T-cell (primary cell): ENCODE measurements around the gene DEK. TPM values are rescaled to one million over a fixed set of nuclear protein-coding genes. Genes with fewer than 3 reads are reported as not detected.

Source experiments
- ATAC-seq, 4 experiments: fragments of 200-7000 bp in 3 of 4; fragments of 150-1000 bp in 1 of 4; cut with Tn5 transposase; replicated peaks in 1 of 4; 1 replicate in 3 of 4; 2 replicates in 1 of 4; pipeline ENCODE4 v1.10.0; 2021; ENCODE audit warnings: moderate library complexity in 3 of 4, mild to moderate bottlenecking in 2 of 4, moderate number of reproducible peaks in 1 of 4
- CTCF ChIA-PET, 2 donors: fragments of 300-600 bp; sonication (Branson Sonifier 250); formaldehyde crosslinking; loops; one replicate each; lab custom pipeline; 2022; ENCODE audit warnings: antibody characterized with exemption in 2 of 2; lab: Charles Lee
- POLR2A ChIA-PET, 2 donors: fragments of 300-600 bp; sonication (Branson Sonifier 250); formaldehyde crosslinking; loops; one replicate each; lab custom pipeline; 2022; ENCODE audit warnings: antibody characterized with exemption in 2 of 2; lab: Charles Lee
- DNase-seq, 35 experiments: peaks; one replicate each; pipeline versions ENCODE4 v3.0.0 to v3.0.0-alpha.2; 2013 to 2023
- H3K27ac ChIP-seq: one replicate; pipeline ENCODE4 v1.5.1; 2013; ENCODE audit warnings: low read length
- H3K27me3 ChIP-seq, 2 experiments: replicated peaks in 1 of 2; 1 replicate in 1 of 2; 2 replicates in 1 of 2; pipeline versions ENCODE4 v1.6.1 to v1.7.0; 2013; ENCODE audit warnings: low read length in 1 of 2, mixed read lengths in 1 of 2; ENCODE audit not compliant: control insufficient read depth in 2 of 2, insufficient read depth in 2 of 2; ENCODE audit errors: extremely low read depth in 1 of 2
- H3K36me3 ChIP-seq, 2 donors: 1 replicate in 1 of 2; 2 replicates in 1 of 2; pipeline versions ENCODE4 v1.6.1 to v1.7.0; 2013; ENCODE audit warnings: low read length in 1 of 2; ENCODE audit not compliant: control insufficient read depth in 2 of 2, insufficient read depth in 1 of 2; ENCODE audit errors: extremely low read depth in 1 of 2
- H3K4me1 ChIP-seq, 2 experiments: 1 replicate in 1 of 2; 2 replicates in 1 of 2; pipeline versions ENCODE4 v1.6.1 to v1.7.0; 2013; ENCODE audit warnings: low read length in 2 of 2, mixed read lengths in 1 of 2; ENCODE audit not compliant: insufficient read depth in 2 of 2, control insufficient read depth in 1 of 2; ENCODE audit errors: extremely low read depth in 1 of 2
- H3K4me3 ChIP-seq, 2 donors: 1 replicate in 1 of 2; 2 replicates in 1 of 2; pipeline versions ENCODE4 v1.5.1 to v1.7.0; 2013; ENCODE audit warnings: mild to moderate bottlenecking in 2 of 2, low read length in 1 of 2, moderate library complexity in 1 of 2; ENCODE audit not compliant: control insufficient read depth in 1 of 2; ENCODE audit errors: extremely low read depth in 1 of 2
- H3K9me3 ChIP-seq: 2 replicates; pipeline ENCODE4 v1.7.0; 2013
- H3K27ac Mint-ChIP-seq, 2 donors: one replicate each; pipeline ENCODE4 v1.8.0; 2020 to 2021; ENCODE audit warnings: mild to moderate bottlenecking in 2 of 2, mixed read lengths in 2 of 2
- H3K27me3 Mint-ChIP-seq, 2 donors: one replicate each; pipeline ENCODE4 v1.8.0; 2021 to 2022; ENCODE audit warnings: mixed read lengths in 2 of 2
- H3K36me3 Mint-ChIP-seq: one replicate; pipeline ENCODE4 v1.8.0; 2021; ENCODE audit warnings: mixed read lengths
- H3K4me1 Mint-ChIP-seq, 3 donors: one replicate each; pipeline ENCODE4 v1.8.0; 2020 to 2022; ENCODE audit warnings: mixed read lengths in 3 of 3, mild to moderate bottlenecking in 1 of 3
- H3K4me3 Mint-ChIP-seq, 3 donors: one replicate each; pipeline ENCODE4 v1.8.0; 2020 to 2022; ENCODE audit warnings: mild to moderate bottlenecking in 3 of 3, mixed read lengths in 3 of 3, moderate library complexity in 3 of 3
- H3K9me3 Mint-ChIP-seq, 3 donors: one replicate each; pipeline ENCODE4 v1.8.0; 2020 to 2022; ENCODE audit warnings: mixed read lengths in 3 of 3
- WGBS: methylation state at CpG from one replicate; pipeline ENCODE4 v1.1.5; 2013; ENCODE audit warnings: missing lambda C conversion rate; ENCODE audit not compliant: insufficient coverage; 5-methylcytosine and 5-hydroxymethylcytosine counted together
- total RNA-seq, 35 experiments: library from RNA in 6 of 35; stranded (reverse) in 6 of 35; fragments of 120-200 nt in 1 of 35; gene quantifications; one replicate each; pipeline versions ENCODE4 v1.2.1 to v1.2.4 and lab custom pipeline; 2013 to 2026

DEK gene
- total RNA-seq, 5 donors from 2014 or later (not counting 1 experiment from before 2014, with no cell fraction given): 60.7 to 113 (median 103) TPM

- DNase-seq: no peak
- no peak for ATAC-seq
- CTCF ChIA-PET: no interaction called here
- H3K36me3 Mint-ChIP-seq: no peaks in the 10 kb centered on the region
- peaks cover 6% of the 10 kb centered on the region in 2 donors for H3K27me3 Mint-ChIP-seq
- Histone ChIP-seq H3K27me3 (peaks cover 0 to 3% of the 10 kb centered on the region in 2 experiments), H3K4me3 (no peak overlapping the region), H3K27ac (no peak overlapping the region), H3K36me3 (no peaks in the 10 kb centered on the region), H3K9me3 (no peaks in the 10 kb centered on the region), H3K4me1 (no peaks in the 10 kb centered on the region)
- no peak overlapping the region for H3K27ac Mint-ChIP-seq
- POLR2A ChIA-PET: interaction anchor here in 1 of 2 donors (0.6 kb wide), 1 partner anchor 195 kb away, joined by 3 read pairs; no protein-coding TSS in a partner anchor
- H3K4me1 Mint-ChIP-seq: no peaks in the 10 kb centered on the region
- peaks cover 0 to 4% (median 0%) of the 10 kb centered on the region in 3 donors for H3K9me3 Mint-ChIP-seq
- 90% methylated on average over 2 of the region's 2 CpGs for WGBS
- H3K4me3 Mint-ChIP-seq: no peak overlapping the region
These were observed 42.6 kb upstream of the DEK start for GRCh38 chr6:18306977-18307376.

GRCh38 chr6:18302561-18303439 lies 38.5 kb upstream of the DEK start:
- ChIA-PET CTCF (interaction anchor here (0.6 kb wide), 2 partner anchors 290 to 1754 kb away, joined by 3 to 4 read pairs; no protein-coding TSS in a partner anchor), POLR2A (no interaction called here)
- no peaks in the 10 kb centered on the region for H3K4me1 Mint-ChIP-seq
- Histone ChIP-seq H3K27ac (no peak overlapping the region), H3K4me1 (no peaks in the 10 kb centered on the region), H3K9me3 (no peaks in the 10 kb centered on the region), H3K36me3 (no peaks in the 10 kb centered on the region), H3K27me3 (no peaks in the 10 kb centered on the region), H3K4me3 (no peak overlapping the region)
- H3K27me3 Mint-ChIP-seq: no peaks in the 10 kb centered on the region
- no peak overlapping the region for H3K27ac Mint-ChIP-seq
- DNase-seq (peak in 1 of 35 experiments; percentile 6), ATAC-seq (no peak)
- WGBS: 91% methylated on average over 4 of the region's 8 CpGs
- H3K4me3 Mint-ChIP-seq: no peak overlapping the region
- H3K9me3 Mint-ChIP-seq: no peaks in the 10 kb centered on the region
- no peaks in the 10 kb centered on the region for H3K36me3 Mint-ChIP-seq

GRCh38 chr6:18293076-18293904 lies 29.0 kb upstream of the DEK start:
- no peak for ATAC-seq
- H3K27me3 ChIP-seq: peaks cover 0 to 7% of the 10 kb centered on the region in 2 experiments
- Mint-ChIP-seq H3K36me3 (no peaks in the 10 kb centered on the region), H3K27me3 (peaks cover 8 to 12% of the 10 kb centered on the region in 2 donors), H3K4me3 (no peak overlapping the region), H3K4me1 (no peaks in the 10 kb centered on the region), H3K27ac (no peak overlapping the region), H3K9me3 (no peaks in the 10 kb centered on the region)
- ChIA-PET CTCF (no interaction called here), POLR2A (no interaction called here)
- H3K36me3 ChIP-seq: no peaks in the 10 kb centered on the region
- no peaks in the 10 kb centered on the region for H3K9me3 ChIP-seq
- no peaks in the 10 kb centered on the region for H3K4me1 ChIP-seq
- no peak overlapping the region for H3K27ac ChIP-seq
- DNase-seq: no peak
- WGBS: 62% methylated on average over 4 of the region's 6 CpGs
- H3K4me3 ChIP-seq: no peak overlapping the region

- peaks cover 0 to 5% of the 10 kb centered on the region in 2 donors for H3K36me3 ChIP-seq
- peaks cover 0 to 11% of the 10 kb centered on the region in 2 experiments for H3K27me3 ChIP-seq
- ChIA-PET POLR2A (no interaction called here), CTCF (interaction anchor here in 1 of 2 donors (0.6 kb wide), 1 partner anchor 37 kb away, joined by 3 read pairs; no protein-coding TSS in a partner anchor)
- H3K9me3 ChIP-seq: no peaks in the 10 kb centered on the region
- Mint-ChIP-seq H3K4me3 (no peak overlapping the region), H3K4me1 (no peaks in the 10 kb centered on the region), H3K9me3 (no peaks in the 10 kb centered on the region), H3K27ac (no peak overlapping the region), H3K27me3 (peaks cover 15 to 19% of the 10 kb centered on the region in 2 donors), H3K36me3 (no peaks in the 10 kb centered on the region)
- WGBS: 100% methylated on average over 3 of the region's 4 CpGs
- no peak overlapping the region for H3K27ac ChIP-seq
- no peaks in the 10 kb centered on the region for H3K4me1 ChIP-seq
- ATAC-seq (no peak), DNase-seq (no peak)
- H3K4me3 ChIP-seq: no peak overlapping the region
These were observed 25.0 kb upstream of the DEK start for GRCh38 chr6:18289283-18289682.

- H3K4me3 ChIP-seq: no peak overlapping the region
- peaks cover 33 to 40% of the 10 kb centered on the region in 2 donors for H3K27me3 Mint-ChIP-seq
- H3K9me3 ChIP-seq: no peaks in the 10 kb centered on the region
- peaks cover 0 to 7% of the 10 kb centered on the region in 2 donors for H3K36me3 ChIP-seq
- H3K27ac Mint-ChIP-seq: no peak overlapping the region
- no peaks in the 10 kb centered on the region for H3K9me3 Mint-ChIP-seq
- ATAC-seq: no peak
- H3K27ac ChIP-seq: no peak overlapping the region
- CTCF ChIA-PET: no interaction called here
- no peaks in the 10 kb centered on the region for H3K36me3 Mint-ChIP-seq
- H3K4me3 Mint-ChIP-seq: no peak overlapping the region
- DNase-seq: no peak
- no peaks in the 10 kb centered on the region for H3K4me1 Mint-ChIP-seq
- H3K27me3 ChIP-seq: peaks cover 5 to 25% of the 10 kb centered on the region in 2 experiments
- H3K4me1 ChIP-seq: no peaks in the 10 kb centered on the region
- 88% methylated on average over 2 of the region's 2 CpGs for WGBS
- POLR2A ChIA-PET: no interaction called here
These were observed 19.9 kb upstream of the DEK start for GRCh38 chr6:18284261-18284660.

- H3K4me1 Mint-ChIP-seq: peaks cover 4 to 9% (median 6%) of the 10 kb centered on the region in 3 donors
- no peak overlapping the region for H3K4me3 Mint-ChIP-seq
- Histone ChIP-seq H3K36me3 (peaks cover 0 to 7% of the 10 kb centered on the region in 2 donors), H3K27ac (no peak overlapping the region), H3K4me1 (peaks cover 4 to 8% of the 10 kb centered on the region in 2 experiments), H3K27me3 (peaks cover 10 to 40% of the 10 kb centered on the region in 2 experiments), H3K9me3 (no peaks in the 10 kb centered on the region), H3K4me3 (no peak overlapping the region)
- CTCF ChIA-PET: interaction anchor here (0.5 to 0.6 kb wide), 2 partner anchors 11 to 119 kb away, joined by 3 to 5 read pairs; no protein-coding TSS in a partner anchor
- POLR2A ChIA-PET: no interaction called here
- no peaks in the 10 kb centered on the region for H3K9me3 Mint-ChIP-seq
- H3K27me3 Mint-ChIP-seq: peaks cover 43 to 46% of the 10 kb centered on the region in 2 donors
- DNase-seq (no peak), ATAC-seq (no peak)
- WGBS: 68% methylated on average over 2 of the region's 4 CpGs
- no peak overlapping the region for H3K27ac Mint-ChIP-seq
- no peaks in the 10 kb centered on the region for H3K36me3 Mint-ChIP-seq
These were observed 17.2 kb upstream of the DEK start for GRCh38 chr6:18281564-18281963.
